Measurements from ENCODE around the gene PLEKHG4.

Gene PLEKHG4

GRCh38 chr16:67264277-67264676 lies 15.1 kb upstream of the PLEKHG4 start:
- no peak overlapping the region for H3K4me3 ChIP-seq (ENCODE audit: low read depth, low read length)

GRCh38 chr16:67264866-67265265 lies 14.5 kb upstream of the PLEKHG4 start:
- H3K4me3 ChIP-seq (ENCODE audit: low read depth, low read length): no peak overlapping the region

- no peak overlapping the region for H3K4me3 ChIP-seq (ENCODE audit: low read depth, low read length)
Observed at GRCh38 chr16:67265834-67266233, 13.5 kb upstream of the PLEKHG4 start.

GRCh38 chr16:67268136-67268579 lies 11.2 kb upstream of the PLEKHG4 start:
- H3K4me3 ChIP-seq (ENCODE audit: low read depth, low read length): no peak overlapping the region

GRCh38 chr16:67269766-67270165 lies 9.6 kb upstream of the PLEKHG4 start:
- no peak overlapping the region for H3K4me3 ChIP-seq (ENCODE audit: low read depth, low read length)

GRCh38 chr16:67270931-67271338 lies 8.4 kb upstream of the PLEKHG4 start:
- no peak overlapping the region for H3K4me3 ChIP-seq (ENCODE audit: low read depth, low read length)

GRCh38 chr16:67271446-67271845 lies 7.9 kb upstream of the PLEKHG4 start:
- H3K4me3 ChIP-seq (ENCODE audit: low read depth, low read length): no peak overlapping the region

- H3K4me3 ChIP-seq (ENCODE audit: low read depth, low read length): no peak overlapping the region
Observed at GRCh38 chr16:67275321-67275720, 4.0 kb upstream of the PLEKHG4 start.

- no peak overlapping the region for H3K4me3 ChIP-seq (ENCODE audit: low read depth, low read length)
Observed at GRCh38 chr16:67277294-67277998, 1.9 kb upstream of the PLEKHG4 start.

GRCh38 chr16:67277999-67278772 lies 1.1 kb upstream of the PLEKHG4 start:
- peak overlapping the region; percentile 30 for H3K4me3 ChIP-seq (ENCODE audit: low read depth, low read length)

- H3K4me3 ChIP-seq (ENCODE audit: low read depth, low read length): peak overlapping the region; percentile 30
Observed at GRCh38 chr16:67278773-67279295, 498 bp upstream of the PLEKHG4 start.

GRCh38 chr16:67280090-67281015 lies 1.0 kb downstream of the PLEKHG4 start:
- H3K4me3 ChIP-seq (ENCODE audit: low read depth, low read length): no peak overlapping the region

GRCh38 chr16:67281536-67282446 lies 2.5 kb downstream of the PLEKHG4 start:
- no peak overlapping the region for H3K4me3 ChIP-seq (ENCODE audit: low read depth, low read length)

- no peak overlapping the region for H3K4me3 ChIP-seq (ENCODE audit: low read depth, low read length)
Observed at GRCh38 chr16:67282447-67282805, 3.1 kb downstream of the PLEKHG4 start.

- no peak overlapping the region for H3K4me3 ChIP-seq (ENCODE audit: low read depth, low read length)
Observed at GRCh38 chr16:67283039-67283825, 3.9 kb downstream of the PLEKHG4 start.

GRCh38 chr16:67283826-67284555 lies 4.7 kb downstream of the PLEKHG4 start:
- no peak overlapping the region for H3K4me3 ChIP-seq (ENCODE audit: low read depth, low read length)

GRCh38 chr16:67284699-67285646 lies 5.6 kb downstream of the PLEKHG4 start:
- H3K4me3 ChIP-seq (ENCODE audit: low read depth, low read length): no peak overlapping the region
